Pancreas (tissue), 10 donors: ENCODE data around the gene FBXO7. TPM values are rescaled to one million over a fixed set of nuclear protein-coding genes. Genes with fewer than 3 reads are reported as not detected.

ENCODE experiments used
- ATAC-seq, 4 donors: fragments of 200-7000 bp; cut with Tn5 transposase; one replicate each; pipeline versions ENCODE4 v1.8.0 to v1.9.1; 2020; ENCODE audit warnings: mild to moderate bottlenecking in 4 of 4, moderate library complexity in 4 of 4
- DNase-seq, 6 donors: peaks; one replicate each; pipeline ENCODE4 v3.0.0-alpha.2; 2020
- FAIRE-seq: peaks from 2 replicates; lab custom pipeline; 2012; peaks lifted over from hg19 to GRCh38; lab: Jason Lieb, UNC
- H3K27ac ChIP-seq, 4 donors: fragments of 200-600 bp; sonication (generic); 1 replicate in 3 of 4; 2 replicates in 1 of 4; pipeline versions ENCODE4 v1.5.0 to v1.8.0; 2020
- H3K27me3 ChIP-seq, 4 donors: fragments of 200-600 bp; one replicate each; pipeline ENCODE4 v1.8.0; 2021
- H3K36me3 ChIP-seq, 3 donors: fragments of 200-600 bp; sonication (generic) in 1 of 3; one replicate each; pipeline versions ENCODE4 v1.5.0 to v1.8.0; 2020 to 2021
- H3K4me1 ChIP-seq, 3 donors: fragments of 200-600 bp; one replicate each; pipeline ENCODE4 v1.8.0; 2021
- H3K4me3 ChIP-seq, 4 donors: fragments of 200-600 bp; sonication (generic) in 2 of 4; one replicate each; pipeline versions ENCODE4 v1.5.0 to v1.8.0; 2020 to 2021
- H3K9me3 ChIP-seq, 4 donors: fragments of 200-600 bp; one replicate each; pipeline ENCODE4 v1.8.0; 2021
- CTCF ChIP-seq, 4 donors: fragments of 200-600 bp; sonication (generic) in 3 of 4; IDR thresholded peaks; one replicate each; pipeline versions ENCODE4 v1.5.0 to v1.8.0; 2021; ENCODE audit warnings: antibody characterized with exemption in 4 of 4
- WGBS, 2 donors: extraction: QIAGEN DNeasy Blood & Tissue Kit; methylation state at CpG; one replicate each; pipeline ENCODE4 v1.1.7; 2013; 5-methylcytosine and 5-hydroxymethylcytosine counted together
- intact Hi-C, 3 donors: fragments of 100-400 bp; cut with DNase I; formaldehyde crosslinking; loops; one replicate each; pipeline versions ENCODE4 v1.11.1 to v1.14.2; 2022
- polyA plus RNA-seq, 2 donors: library from polyadenylated mRNA; stranded (reverse); fragments of 200-250 nt; gene quantifications; one replicate each; pipeline ENCODE4 v1.2.3, GENCODE V29; 2013
- total RNA-seq, 6 donors: library from RNA; stranded (reverse); fragmentation: NEBNext Ultra II Directional in 4 of 6; extraction: Animal tissue kit (Norgen Biotek cat#: 25700) in 4 of 6; gene quantifications; one replicate each; pipeline versions ENCODE4 v1.2.1 to v1.2.4, GENCODE V29; 2021 to 2023
- donor health status: healthy with polysubstance abuse.
- donor health status: DM: no; HTN: no; CAD: no; lungs with moderate emphysema.
- donor health status: DM: no; HTN: no; CAD: no.
- donor health status: control.
- donor health status: control.
- donor health status: Bipolar disorder and iron deficiency.
- donor health status: DM: yes; HTN: yes; CAD: no.
- donor health status: DM: no; HTN: no; CAD: no.
- donor health status: DM: no; HTN: no; CAD: no.
- donor health status: DM: yes; HTN: yes; CAD: no.

The FBXO7 gene
- total and polyA plus RNA-seq, 8 donors = 22.5 to 57.0 (median 28.7) TPM

DNA sequence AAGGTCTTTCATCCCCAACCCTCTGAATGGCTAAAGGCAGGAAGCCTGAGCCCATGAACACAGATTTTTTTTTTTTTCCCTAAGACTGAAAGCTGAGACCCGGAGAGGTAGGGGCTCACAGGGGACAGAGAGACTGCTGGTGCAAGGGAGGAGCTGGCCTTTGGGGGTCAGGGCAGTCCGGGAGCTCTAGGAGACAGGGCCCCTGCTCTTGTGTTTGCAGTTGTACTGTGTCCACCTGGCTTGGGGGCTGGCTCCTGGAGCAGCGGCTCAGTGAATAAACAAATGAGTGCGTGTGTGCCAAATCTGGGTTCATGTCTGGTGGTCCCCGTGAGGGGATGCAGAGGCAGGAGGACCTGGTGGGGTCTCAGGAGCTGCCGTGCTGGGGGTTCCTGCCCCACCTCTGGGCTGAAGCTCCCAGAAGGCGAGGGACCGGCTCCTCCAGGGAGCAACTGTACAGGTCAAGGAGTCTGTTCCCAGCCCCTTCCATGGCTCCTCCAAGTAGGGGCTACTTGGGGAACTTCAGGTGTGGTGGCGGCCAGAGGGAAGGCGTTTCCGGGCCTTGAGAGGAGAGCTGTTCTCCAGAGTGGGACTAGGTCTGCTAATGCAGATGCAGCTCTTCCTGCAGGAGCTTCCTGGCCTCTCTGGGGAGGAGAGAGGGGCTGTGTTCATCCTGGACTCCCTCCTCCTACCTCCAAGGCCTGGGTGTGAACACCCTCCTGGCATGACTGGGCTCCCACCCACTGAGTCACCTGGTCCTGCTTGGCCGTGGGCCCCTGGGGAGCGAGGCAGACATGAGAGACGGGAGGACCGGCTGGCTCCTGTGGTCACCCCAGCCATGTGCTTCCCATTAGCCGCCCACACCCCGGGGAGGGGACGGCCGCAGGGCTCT, 57.6 kb downstream of the FBXO7 start:
- Histone ChIP-seq H3K4me3 (no peak overlapping the region), H3K27ac (peak overlapping the region; percentile 3 to 25 (median 6)), H3K9me3 (no peaks in the 10 kb centered on the region), H3K27me3 (no peaks in the 10 kb centered on the region), H3K4me1 (peaks cover 0 to 4% (median 0%) of the 10 kb centered on the region in 3 donors), H3K36me3 (no peaks in the 10 kb centered on the region)
- intact Hi-C loops = loop anchor here in 2 of 3 donors (10.0 kb wide), 2 partner anchors 263 to 463 kb away; no protein-coding TSS in a partner anchor
- 50 to 56% methylated on average over 17 to 19 of the region's 19 CpGs for WGBS, 2 donors
- ATAC-seq = peak in 3 of 4 donors; percentile 37 to 43 (median 37)
- DNase-seq = peak in 4 of 6 donors; percentile 25 to 56 (median 42)
- FAIRE-seq = no peak
- TF ChIP-seq CTCF (IDR thresholded peaks at IDR 0.05) = no peak

DNA sequence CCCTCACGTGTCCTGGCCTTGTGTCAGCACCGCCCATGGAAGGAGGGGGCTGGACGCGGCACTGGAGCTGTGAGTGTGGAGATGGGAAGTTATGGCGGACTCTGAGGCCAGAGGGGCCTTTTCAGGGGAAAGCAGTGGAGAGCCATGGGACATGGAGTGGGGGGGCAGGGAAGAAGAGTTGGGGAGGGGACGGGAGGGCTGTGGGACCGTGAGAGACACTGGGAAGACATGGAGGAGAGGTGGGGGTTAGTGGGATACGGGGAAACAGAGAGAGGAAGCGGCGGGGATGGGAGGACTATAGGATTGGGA, 58.2 kb downstream of the FBXO7 start:
- Histone ChIP-seq H3K9me3 (no peaks in the 10 kb centered on the region), H3K27ac (no peak overlapping the region), H3K4me1 (peaks cover 0 to 4% (median 0%) of the 10 kb centered on the region in 3 donors), H3K36me3 (no peaks in the 10 kb centered on the region), H3K27me3 (no peaks in the 10 kb centered on the region), H3K4me3 (no peak overlapping the region)
- FAIRE-seq = no peak
- ATAC-seq = no peak
- no peak for TF ChIP-seq CTCF (IDR thresholded peaks at IDR 0.05)
- 67 to 79% methylated on average over 10 of the region's 10 CpGs for WGBS, 2 donors
- intact Hi-C loops = loop anchor here in 2 of 3 donors (10.0 kb wide), 2 partner anchors 262 to 462 kb away; no protein-coding TSS in a partner anchor
- DNase-seq = no peak

DNA sequence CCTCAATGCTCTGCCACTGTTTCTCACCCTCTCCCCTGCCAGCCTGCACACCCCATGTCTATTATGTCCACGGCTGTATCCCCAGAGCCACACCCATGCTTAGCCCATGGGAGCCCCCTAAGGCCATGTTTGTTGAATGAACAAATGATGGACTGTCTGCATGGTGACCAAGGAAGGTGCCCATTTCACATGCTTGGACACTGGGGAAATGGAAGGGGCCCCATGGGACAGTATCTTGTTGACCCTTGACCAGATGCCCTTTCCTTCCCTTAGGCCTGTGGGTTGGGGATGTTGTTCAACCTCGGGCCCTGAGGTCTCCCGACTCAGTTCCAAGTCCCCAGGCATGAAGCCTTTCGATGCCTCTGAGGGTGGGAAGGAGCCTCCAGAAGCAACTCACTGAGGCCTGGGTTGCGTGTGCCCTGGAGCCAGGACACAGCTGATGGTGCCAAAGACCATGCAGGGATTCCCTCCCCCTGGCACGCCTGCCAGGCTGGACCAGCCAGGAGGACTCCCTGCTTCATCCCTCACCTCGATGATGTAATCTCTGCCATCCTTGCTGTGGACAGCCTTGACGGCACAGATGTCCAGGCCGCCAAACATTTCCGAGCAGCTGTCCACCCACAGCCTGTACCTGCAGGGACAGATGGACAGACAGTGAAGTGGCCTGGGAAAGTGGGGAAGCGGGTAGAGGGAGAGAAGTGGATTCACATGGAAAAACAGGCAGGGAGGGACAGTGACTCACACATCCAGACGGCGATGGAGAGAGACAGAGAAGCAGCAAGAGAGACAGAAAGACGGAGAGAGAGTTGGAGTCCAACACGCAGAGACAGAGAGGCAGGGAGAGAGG, 58.9 kb downstream of the FBXO7 start:
- 66 to 77% methylated on average over 15 of the region's 15 CpGs for WGBS, 2 donors
- H3K4me3 ChIP-seq = no peak overlapping the region
- peaks cover 0 to 4% (median 0%) of the 10 kb centered on the region in 3 donors for H3K4me1 ChIP-seq
- intact Hi-C loops = loop anchor here in 2 of 3 donors (10.0 kb wide), 2 partner anchors 261 to 461 kb away; no protein-coding TSS in a partner anchor
- no peak overlapping the region for H3K27ac ChIP-seq
- ATAC-seq (peak in 1 of 4 donors; percentile 2), FAIRE-seq (no peak), DNase-seq (no peak)
- TF ChIP-seq CTCF (IDR thresholded peaks at IDR 0.05) = no peak
- no peaks in the 10 kb centered on the region for H3K27me3 ChIP-seq
- no peaks in the 10 kb centered on the region for H3K36me3 ChIP-seq
- no peaks in the 10 kb centered on the region for H3K9me3 ChIP-seq

DNA sequence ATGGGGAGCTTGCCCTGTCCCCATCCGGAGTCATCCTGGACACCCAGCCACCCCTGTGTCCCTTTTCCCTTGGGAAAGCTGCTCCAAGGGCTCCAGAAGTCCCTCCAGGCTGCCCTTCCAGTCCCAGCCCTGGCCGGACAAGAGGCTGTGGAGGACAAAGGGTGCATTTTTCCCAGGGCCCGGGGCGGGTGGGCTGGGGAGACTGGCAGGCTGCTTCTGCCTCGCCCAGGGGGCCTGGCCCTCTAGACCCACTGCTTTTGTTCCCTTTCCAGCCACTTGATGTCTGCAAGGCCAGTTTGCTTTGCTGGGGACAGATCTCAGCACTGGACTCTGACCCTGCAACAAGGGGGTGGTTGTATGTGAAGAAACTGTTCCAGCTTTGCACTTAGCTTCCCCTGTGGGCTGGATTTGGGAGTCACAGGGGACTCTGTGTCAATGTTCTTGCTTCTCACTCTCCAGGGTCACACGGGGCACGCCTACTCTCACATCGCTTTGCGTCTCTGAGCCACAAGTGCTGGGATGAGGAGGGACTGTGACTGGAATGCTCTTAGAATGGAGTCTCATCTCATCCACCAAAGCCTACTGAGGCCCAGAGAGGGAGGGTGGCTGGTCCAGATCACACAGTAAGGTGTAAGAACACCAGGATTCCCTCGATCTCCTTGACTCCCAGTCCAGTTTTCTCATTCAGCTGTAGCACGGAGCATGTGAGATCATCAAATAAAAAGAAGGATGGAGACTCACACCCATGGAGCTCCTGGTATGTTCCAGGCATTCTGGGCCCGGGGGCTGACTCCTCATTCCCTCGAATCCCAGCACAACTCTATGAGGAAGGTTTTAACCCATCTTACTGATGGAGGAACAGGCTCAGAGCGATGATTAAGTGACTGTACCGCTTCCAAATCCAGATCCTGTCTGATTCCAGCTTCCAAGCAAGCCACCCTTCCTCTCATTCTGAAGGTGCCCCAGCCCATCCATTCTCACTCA, 59.9 kb downstream of the FBXO7 start:
- H3K27ac ChIP-seq = no peak overlapping the region
- FAIRE-seq (no peak), ATAC-seq (peak in 3 of 4 donors; percentile 58 to 76 (median 65)), DNase-seq (peak in 2 of 6 donors; percentile 36 to 41)
- no peaks in the 10 kb centered on the region for H3K9me3 ChIP-seq
- H3K27me3 ChIP-seq = no peaks in the 10 kb centered on the region
- intact Hi-C loops = loop anchor here in 2 of 3 donors (10.0 kb wide), 2 partner anchors 260 to 460 kb away; no protein-coding TSS in a partner anchor
- H3K4me3 ChIP-seq = no peak overlapping the region
- no peaks in the 10 kb centered on the region for H3K36me3 ChIP-seq
- no peak for TF ChIP-seq CTCF (IDR thresholded peaks at IDR 0.05)
- H3K4me1 ChIP-seq = peaks cover 0 to 4% (median 0%) of the 10 kb centered on the region in 3 donors
- WGBS, 2 donors = 44 to 47% methylated on average over 15 of the region's 15 CpGs
